ENCODE data around the gene CACUL1. TPM values are rescaled to one million over a fixed set of nuclear protein-coding genes. Genes with fewer than 3 reads are reported as not detected.
"Not testable (repeated sequence)": the region's sequence is repeated elsewhere in the genome, so short reads cannot be mapped to it uniquely, and the experiment has no call there.

The CACUL1 gene
- total RNA-seq, 4 donors from 2014 or later: 20.8 to 33.7 (median 28.2) TPM

DNA sequence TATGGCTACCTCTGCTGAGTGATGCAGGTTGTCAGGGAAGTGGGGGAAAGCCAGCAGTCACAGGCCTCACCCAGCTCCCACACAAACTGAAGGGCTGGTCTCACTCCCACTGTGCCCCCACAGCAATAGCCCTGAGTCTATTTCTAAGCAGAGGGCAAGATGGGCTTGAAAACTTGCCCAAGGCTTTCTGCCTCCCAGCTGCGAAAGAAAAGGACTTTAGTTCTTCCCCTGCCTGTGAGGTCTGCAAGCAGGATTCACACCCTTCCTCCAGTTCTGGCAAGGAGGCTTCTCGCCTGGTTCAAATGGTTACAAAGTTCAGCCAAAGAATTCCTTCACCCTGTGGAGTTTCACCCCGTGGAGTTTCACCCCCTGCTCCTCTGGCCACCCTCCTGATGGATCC, 96.0 kb downstream of the CACUL1 start:
- intact Hi-C loops (cut with DNase I; ENCODE audit: low total_unique reads): no loop called here
- WGBS, 2 donors: 37 to 60% methylated on average over 3 of the region's 3 CpGs
- DNase-seq (ENCODE audit: low spot score in 2 of 2): no peak
- no peak overlapping the region for H3K4me3 ChIP-seq (ENCODE audit: low read depth, poor library complexity, severe bottlenecking)
- TF ChIP-seq, protein P1, sequence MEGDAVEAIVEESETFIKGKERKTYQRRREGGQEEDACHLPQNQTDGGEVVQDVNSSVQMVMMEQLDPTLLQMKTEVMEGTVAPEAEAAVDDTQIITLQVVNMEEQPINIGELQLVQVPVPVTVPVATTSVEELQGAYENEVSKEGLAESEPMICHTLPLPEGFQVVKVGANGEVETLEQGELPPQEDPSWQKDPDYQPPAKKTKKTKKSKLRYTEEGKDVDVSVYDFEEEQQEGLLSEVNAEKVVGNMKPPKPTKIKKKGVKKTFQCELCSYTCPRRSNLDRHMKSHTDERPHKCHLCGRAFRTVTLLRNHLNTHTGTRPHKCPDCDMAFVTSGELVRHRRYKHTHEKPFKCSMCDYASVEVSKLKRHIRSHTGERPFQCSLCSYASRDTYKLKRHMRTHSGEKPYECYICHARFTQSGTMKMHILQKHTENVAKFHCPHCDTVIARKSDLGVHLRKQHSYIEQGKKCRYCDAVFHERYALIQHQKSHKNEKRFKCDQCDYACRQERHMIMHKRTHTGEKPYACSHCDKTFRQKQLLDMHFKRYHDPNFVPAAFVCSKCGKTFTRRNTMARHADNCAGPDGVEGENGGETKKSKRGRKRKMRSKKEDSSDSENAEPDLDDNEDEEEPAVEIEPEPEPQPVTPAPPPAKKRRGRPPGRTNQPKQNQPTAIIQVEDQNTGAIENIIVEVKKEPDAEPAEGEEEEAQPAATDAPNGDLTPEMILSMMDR (IDR thresholded peaks at IDR 0.05): no peak
- no peak for TF ChIP-seq POLR2A (IDR thresholded peaks at IDR 0.05)

DNA sequence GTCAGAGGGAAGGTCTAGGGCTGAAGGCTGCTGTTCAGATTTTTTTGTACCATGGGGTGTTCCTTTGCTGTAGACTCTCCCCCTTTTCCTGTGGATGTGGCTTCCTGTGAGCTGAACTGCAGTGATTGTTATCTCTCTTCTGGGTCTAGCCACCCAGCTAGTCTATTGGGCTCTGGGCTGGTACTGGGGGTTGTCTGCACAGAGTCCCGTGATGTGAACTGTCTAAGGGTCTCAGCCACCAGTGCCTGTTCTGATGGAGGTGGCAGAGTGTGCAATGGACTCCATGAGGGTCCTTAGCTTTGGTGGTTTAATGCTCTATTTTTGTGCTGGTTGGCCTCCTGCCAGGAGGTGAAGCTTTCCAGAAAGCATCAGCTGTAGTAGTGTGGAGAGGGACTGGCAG, 96.6 kb downstream of the CACUL1 start:
- DNase-seq (ENCODE audit: low spot score in 2 of 2); H3K4me3 ChIP-seq (ENCODE audit: low read depth, poor library complexity, severe bottlenecking); intact Hi-C loops (cut with DNase I; ENCODE audit: low total_unique reads): not testable (repeated sequence)
- WGBS, 2 donors: 71 to 76% methylated on average over 1 of the region's 1 CpG

DNA sequence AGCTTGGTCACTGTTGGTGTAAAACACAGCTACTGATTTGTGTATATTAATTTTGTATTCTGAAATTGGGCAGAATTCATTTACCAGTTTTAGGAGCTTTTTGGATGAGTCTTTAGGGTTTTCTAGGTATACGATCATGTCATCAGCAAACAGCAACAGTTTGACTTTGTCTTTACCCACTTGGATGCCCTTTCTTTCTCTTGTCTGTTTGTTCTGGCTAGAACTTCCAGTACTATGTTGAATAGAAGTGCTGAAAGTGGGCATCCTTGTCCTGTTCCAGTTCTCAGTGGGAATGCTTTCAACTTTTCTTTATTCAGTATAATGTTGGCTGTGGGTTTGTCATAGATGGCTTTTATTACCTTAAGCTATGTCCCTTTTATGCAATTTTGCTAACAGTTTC, 109.5 kb downstream of the CACUL1 start:
- intact Hi-C loops (cut with DNase I; ENCODE audit: low total_unique reads); DNase-seq (ENCODE audit: low spot score in 2 of 2); H3K4me3 ChIP-seq (ENCODE audit: low read depth, poor library complexity, severe bottlenecking): not testable (repeated sequence)
- 84 to 90% methylated on average over 1 of the region's 1 CpG for WGBS, 2 donors

DNA sequence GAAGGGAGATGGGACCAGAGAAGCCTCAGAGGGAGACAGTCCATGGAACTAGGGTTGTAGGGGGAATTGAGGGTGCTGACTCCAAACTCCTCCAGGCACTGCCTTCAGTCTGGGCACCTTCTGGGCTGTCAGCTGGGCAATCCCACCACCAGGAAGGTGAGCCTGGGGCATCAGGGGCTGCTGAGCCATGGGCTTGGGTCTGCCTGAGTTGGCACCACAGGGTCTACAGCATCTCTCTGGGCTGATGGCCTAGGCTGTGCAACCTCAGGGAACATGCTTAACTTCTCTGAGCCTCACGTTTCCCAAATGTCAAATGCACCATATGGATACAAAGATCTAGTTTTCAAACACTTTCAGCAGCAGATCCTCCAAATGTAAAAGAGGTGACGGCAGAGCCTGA, 112.5 kb downstream of the CACUL1 start:
- no peak for TF ChIP-seq POLR2A (IDR thresholded peaks at IDR 0.05)
- TF ChIP-seq, protein P1 (IDR thresholded peaks at IDR 0.05): no peak
- H3K4me3 ChIP-seq (ENCODE audit: low read depth, poor library complexity, severe bottlenecking): no peak overlapping the region
- intact Hi-C loops (cut with DNase I; ENCODE audit: low total_unique reads): no loop called here

DNA sequence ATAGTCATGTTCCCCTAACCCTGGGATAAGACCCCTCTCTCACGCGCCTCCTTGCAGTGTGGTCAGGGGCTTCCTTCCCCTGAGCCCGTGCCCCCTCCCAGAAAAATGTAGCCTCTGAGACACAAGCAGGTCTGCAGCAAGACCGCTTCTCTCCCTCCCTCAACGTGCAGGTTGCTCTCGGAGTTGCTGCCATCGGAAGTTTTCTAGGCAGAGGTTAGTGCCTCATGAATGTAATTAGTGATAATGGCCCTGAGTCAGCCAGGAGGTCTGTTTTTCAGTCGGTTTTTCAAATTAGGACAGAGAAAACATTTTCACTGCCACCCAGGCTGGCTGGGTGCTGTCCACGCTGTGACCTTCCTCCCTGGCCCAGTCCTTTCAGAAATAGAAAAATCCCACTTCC, 116.1 kb downstream of the CACUL1 start:
- TF ChIP-seq POLR2A (IDR thresholded peaks at IDR 0.05): no peak
- TF ChIP-seq, protein P1 (IDR thresholded peaks at IDR 0.05): no peak
- DNase-seq (ENCODE audit: low spot score in 2 of 2): peak in 1 of 2 donors; percentile 65
- no peak overlapping the region for H3K4me3 ChIP-seq (ENCODE audit: low read depth, poor library complexity, severe bottlenecking)
- intact Hi-C loops (cut with DNase I; ENCODE audit: low total_unique reads): no loop called here
- 74 to 80% methylated on average over 9 of the region's 9 CpGs for WGBS, 2 donors

More for the DNA sequence above, 112.5 kb downstream of the CACUL1 start:
- WGBS, 2 donors: 66 to 81% methylated on average over 2 of the region's 2 CpGs
- DNase-seq (ENCODE audit: low spot score in 2 of 2): no peak

DNA sequence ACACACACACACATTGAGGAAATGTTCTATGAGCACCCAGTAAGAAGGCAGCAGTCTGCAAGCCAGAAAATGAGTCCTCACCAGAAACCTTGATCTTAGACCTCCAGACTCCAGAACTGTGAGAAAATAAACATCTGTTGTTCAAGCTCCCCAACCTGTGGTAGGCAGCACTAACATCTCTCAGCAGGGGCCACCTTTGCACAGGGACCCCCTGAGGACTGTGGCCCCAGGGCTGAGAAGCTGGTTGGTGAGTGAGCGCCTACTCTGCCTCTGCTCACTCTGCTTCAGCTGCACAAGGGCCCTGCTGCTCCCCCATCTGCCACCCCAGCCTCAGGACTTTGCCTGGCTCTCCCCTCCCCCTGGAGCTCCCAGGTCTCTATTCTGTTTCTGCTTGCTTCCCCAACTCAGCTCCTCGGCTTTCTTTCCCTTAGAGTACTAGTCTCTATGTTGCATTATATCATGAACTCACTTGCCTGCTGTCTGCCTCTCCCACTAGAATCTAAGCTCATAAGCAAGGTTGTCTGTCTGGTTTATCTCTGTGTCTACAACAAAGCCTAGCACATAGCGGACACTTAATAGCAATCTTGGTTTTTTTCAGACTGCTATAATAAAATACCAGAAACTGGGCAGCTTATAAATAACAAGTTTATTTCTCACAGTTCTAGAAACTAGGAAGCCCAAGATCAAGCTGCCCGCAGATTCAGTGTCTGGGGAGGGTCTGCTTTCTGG, 118.9 kb downstream of the CACUL1 start:
- intact Hi-C loops (cut with DNase I; ENCODE audit: low total_unique reads): no loop called here
- no peak overlapping the region for H3K4me3 ChIP-seq (ENCODE audit: low read depth, poor library complexity, severe bottlenecking)
- TF ChIP-seq, protein P1 (IDR thresholded peaks at IDR 0.05): no peak
- no peak for TF ChIP-seq POLR2A (IDR thresholded peaks at IDR 0.05)
- no peak for DNase-seq (ENCODE audit: low spot score in 2 of 2)
- 78 to 90% methylated on average over 4 of the region's 4 CpGs for WGBS, 2 donors

DNA sequence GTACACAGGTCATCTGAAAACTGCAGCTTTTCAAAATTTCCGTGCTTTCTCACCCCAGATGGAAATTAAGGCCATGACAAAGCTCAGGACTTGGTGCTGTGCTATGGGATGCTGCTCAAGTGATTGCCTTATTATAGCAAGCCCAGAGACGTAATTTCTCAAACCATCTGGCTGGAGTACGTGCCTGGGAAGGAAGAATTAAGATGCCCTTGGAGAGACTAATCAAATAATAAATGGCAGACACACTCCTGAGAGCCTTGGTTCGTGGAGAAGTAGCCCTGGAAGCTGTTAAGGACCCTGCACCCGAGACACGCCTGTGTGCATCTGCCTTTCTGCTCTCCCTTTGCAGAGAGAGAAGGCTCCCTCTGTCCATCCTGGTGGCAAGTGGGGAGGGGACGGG, 121.0 kb downstream of the CACUL1 start:
- WGBS, 2 donors: 82 to 84% methylated on average over 7 of the region's 7 CpGs
- H3K4me3 ChIP-seq (ENCODE audit: low read depth, poor library complexity, severe bottlenecking): no peak overlapping the region
- intact Hi-C loops (cut with DNase I; ENCODE audit: low total_unique reads): no loop called here
- DNase-seq (ENCODE audit: low spot score in 2 of 2): no peak
- TF ChIP-seq, protein P1 (IDR thresholded peaks at IDR 0.05): no peak
